Measurements from ENCODE around the gene BPIFB3.

DNA sequence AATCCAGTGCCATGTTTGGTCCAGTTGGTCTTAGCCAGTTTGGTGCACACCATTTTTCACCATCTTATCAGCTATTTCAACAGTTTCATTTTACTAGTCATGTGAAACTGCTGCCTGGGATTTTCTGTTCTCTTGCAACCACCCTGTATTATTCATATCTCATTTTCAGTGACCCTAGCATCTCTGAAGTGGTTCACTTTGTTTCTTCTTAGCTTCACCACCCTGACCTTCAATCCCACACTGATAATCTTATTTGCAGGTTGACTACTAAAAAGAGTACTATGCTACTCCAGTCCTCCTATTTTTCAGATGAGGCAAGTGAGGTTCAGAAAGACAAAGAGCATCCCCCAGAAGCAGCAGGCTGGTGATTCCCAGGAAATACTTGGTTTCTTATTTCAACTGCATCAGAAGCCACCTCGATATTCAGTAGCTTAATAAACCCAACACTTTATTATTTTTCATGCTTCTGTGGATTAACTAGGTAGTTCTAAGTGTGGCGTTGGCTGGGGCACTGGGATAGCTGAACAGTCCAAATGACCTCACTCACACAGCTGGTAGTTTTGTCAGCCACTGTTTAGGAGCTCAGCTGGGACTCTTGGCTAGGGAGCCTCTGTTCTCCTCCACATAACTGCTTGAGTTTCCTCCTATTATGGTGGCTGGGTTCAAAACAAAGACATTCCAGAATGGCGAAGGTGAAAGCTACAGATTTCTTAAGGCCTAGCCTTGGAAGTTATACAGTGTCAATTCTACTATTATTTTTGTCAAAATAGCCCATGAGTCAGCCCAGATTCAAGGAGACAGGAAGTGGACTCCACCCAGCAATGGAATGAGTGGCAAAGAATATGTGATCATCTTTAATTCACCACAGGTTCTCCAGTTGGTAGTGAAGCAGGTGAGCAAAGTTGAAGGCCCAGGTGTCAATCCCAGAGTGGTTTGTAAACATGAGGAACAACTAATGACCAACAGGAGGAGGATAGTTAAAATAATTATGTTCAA, 66.3 kb downstream of the BPIFB3 start:
- TF ChIP-seq, protein P1, sequence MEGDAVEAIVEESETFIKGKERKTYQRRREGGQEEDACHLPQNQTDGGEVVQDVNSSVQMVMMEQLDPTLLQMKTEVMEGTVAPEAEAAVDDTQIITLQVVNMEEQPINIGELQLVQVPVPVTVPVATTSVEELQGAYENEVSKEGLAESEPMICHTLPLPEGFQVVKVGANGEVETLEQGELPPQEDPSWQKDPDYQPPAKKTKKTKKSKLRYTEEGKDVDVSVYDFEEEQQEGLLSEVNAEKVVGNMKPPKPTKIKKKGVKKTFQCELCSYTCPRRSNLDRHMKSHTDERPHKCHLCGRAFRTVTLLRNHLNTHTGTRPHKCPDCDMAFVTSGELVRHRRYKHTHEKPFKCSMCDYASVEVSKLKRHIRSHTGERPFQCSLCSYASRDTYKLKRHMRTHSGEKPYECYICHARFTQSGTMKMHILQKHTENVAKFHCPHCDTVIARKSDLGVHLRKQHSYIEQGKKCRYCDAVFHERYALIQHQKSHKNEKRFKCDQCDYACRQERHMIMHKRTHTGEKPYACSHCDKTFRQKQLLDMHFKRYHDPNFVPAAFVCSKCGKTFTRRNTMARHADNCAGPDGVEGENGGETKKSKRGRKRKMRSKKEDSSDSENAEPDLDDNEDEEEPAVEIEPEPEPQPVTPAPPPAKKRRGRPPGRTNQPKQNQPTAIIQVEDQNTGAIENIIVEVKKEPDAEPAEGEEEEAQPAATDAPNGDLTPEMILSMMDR (optimal IDR thresholded peaks at IDR 0.05 in 1 of 3, IDR thresholded peaks at IDR 0.05 in 1 of 3, conservative IDR thresholded peaks at IDR 0.05 in 1 of 3; ENCODE audit: extremely low read depth in 1 of 3, insufficient read depth in 2 of 3, low read length in 3 of 3): no peak
- no peak for TF ChIP-seq EZH2 (IDR thresholded peaks at IDR 0.05; ENCODE audit: low read length)
